ENCODE measurements around the gene CTRB1.

DNA sequence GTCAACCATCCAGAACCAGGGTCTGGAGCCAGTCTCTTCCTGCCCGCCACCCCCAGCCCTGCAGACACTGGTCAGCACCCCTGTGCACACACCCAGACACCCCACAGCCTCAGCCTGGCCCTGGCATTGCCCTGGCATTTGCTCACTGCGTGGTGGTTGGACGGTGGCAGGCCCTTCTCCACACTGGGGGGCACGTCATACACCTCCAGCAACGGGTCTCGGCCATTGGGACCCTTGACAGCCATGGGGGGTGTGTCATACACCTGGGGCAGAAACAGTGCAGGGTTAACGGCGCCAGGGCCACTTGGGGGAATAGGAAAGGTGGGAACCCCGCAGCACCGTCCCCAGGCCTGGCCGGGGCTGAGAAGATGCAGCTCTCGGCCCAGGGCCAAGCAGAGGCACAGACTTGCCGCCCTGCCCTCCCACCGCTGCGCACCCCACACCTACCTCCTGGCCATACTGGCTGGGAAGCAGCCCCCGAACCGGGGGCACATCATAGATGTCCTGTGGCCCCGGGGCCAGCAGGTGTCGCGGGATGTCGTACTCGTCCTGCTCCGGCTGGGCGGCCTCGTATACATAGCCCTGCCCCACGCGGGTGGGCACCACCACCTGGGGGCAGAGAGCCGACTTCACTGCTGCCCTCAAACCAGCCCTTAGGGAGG is 18.1 kb downstream of the CTRB1 start:
- TF ChIP-seq, protein P1, sequence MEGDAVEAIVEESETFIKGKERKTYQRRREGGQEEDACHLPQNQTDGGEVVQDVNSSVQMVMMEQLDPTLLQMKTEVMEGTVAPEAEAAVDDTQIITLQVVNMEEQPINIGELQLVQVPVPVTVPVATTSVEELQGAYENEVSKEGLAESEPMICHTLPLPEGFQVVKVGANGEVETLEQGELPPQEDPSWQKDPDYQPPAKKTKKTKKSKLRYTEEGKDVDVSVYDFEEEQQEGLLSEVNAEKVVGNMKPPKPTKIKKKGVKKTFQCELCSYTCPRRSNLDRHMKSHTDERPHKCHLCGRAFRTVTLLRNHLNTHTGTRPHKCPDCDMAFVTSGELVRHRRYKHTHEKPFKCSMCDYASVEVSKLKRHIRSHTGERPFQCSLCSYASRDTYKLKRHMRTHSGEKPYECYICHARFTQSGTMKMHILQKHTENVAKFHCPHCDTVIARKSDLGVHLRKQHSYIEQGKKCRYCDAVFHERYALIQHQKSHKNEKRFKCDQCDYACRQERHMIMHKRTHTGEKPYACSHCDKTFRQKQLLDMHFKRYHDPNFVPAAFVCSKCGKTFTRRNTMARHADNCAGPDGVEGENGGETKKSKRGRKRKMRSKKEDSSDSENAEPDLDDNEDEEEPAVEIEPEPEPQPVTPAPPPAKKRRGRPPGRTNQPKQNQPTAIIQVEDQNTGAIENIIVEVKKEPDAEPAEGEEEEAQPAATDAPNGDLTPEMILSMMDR (IDR thresholded peaks at IDR 0.05): no peak
- TF ChIP-seq POLR2A (IDR thresholded peaks at IDR 0.05): no peak

Measured in thyroid gland (tissue), 4 donors.